Measurements from ENCODE around the gene TTC7B.

- TF ChIP-seq CTCF (conservative IDR thresholded peaks at IDR 0.05) = no peak
- no peak for TF ChIP-seq ZFX (IDR thresholded peaks at IDR 0.05)
These were observed 144.6 kb downstream of the TTC7B start for GRCh38 chr14:90671382-90672234.

Measured in C4-2B (cell line).